Activated naive CD8-positive, alpha-beta T cell (primary cell): ENCODE data around the gene CD8A.

Experiments used
- H3K27ac Mint-ChIP-seq: one replicate; pipeline ENCODE4 v1.8.0; 2021; ENCODE audit warnings: mixed read lengths
- H3K27me3 Mint-ChIP-seq: one replicate; pipeline ENCODE4 v1.8.0; 2021; ENCODE audit warnings: mixed read lengths
- H3K36me3 Mint-ChIP-seq: one replicate; pipeline ENCODE4 v1.8.0; 2021; ENCODE audit warnings: mixed read lengths
- H3K4me1 Mint-ChIP-seq: one replicate; pipeline ENCODE4 v1.8.0; 2021; ENCODE audit warnings: low read depth, mixed read lengths
- H3K4me3 Mint-ChIP-seq: one replicate; pipeline ENCODE4 v1.8.0; 2021; ENCODE audit warnings: mild to moderate bottlenecking, mixed read lengths
- H3K9me3 Mint-ChIP-seq: one replicate; pipeline ENCODE4 v1.8.0; 2021; ENCODE audit warnings: low read depth, mixed read lengths

Gene CD8A

DNA sequence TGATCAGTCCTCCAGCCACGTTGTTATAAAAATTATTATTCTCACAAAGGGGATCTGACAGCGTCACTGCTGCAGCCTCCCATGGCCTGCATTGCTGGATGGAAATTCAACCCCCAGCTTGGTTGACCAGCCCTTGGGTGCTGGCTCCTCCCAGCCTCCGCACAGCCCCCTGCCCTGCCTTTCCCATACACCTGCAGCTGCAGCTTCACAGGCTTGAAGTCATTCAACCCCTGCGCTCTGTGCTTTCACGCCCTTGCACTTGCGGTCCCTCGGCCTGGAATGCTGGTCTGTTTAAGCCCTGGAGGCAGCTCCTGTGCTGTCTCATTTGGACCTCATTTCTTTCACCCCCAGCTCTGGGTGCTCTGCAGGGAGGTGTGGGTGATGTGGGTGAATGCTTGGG lies 860 bp upstream of the CD8A start:
- H3K36me3 Mint-ChIP-seq, result peaks cover 17% of the 10 kb centered on the region
- H3K9me3 Mint-ChIP-seq, result peaks cover 9% of the 10 kb centered on the region
- peak overlapping the region; percentile 97 for H3K4me3 Mint-ChIP-seq
- H3K27me3 Mint-ChIP-seq, result no peaks in the 10 kb centered on the region
- peaks cover 63% of the 10 kb centered on the region for H3K4me1 Mint-ChIP-seq
- H3K27ac Mint-ChIP-seq, result peak overlapping the region; percentile 99

DNA sequence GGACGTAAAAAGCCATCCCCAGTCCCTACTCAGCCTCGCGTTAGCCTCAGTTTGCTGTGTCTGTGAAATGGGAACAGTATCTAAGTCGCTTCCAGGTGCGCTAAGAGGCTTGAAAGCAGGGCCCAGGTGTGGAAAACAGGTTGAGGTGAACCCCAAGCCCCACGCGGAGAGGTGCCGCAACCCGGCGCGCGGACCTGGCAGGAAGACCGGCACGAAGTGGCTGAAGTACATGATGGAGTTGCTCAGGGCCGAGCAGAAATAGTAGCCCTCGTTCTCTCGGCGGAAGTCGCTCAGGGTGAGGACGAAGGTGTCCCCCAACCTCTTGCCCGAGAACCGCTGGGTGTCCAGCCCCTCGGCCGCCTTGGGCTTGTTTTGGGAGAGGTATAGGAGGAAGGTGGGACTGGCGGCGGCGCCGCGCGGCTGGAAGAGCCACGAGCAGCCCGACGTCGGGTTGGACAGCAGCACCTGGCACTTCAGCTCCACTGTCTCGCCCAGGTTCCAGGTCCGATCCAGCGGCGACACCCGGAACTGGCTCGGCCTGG lies 508 bp downstream of the CD8A start:
- no peaks in the 10 kb centered on the region for H3K27me3 Mint-ChIP-seq
- peaks cover 11% of the 10 kb centered on the region for H3K36me3 Mint-ChIP-seq
- H3K4me1 Mint-ChIP-seq, result peaks cover 69% of the 10 kb centered on the region
- peak overlapping the region; percentile 97 for H3K27ac Mint-ChIP-seq
- no peaks in the 10 kb centered on the region for H3K9me3 Mint-ChIP-seq
- peak overlapping the region; percentile 97 for H3K4me3 Mint-ChIP-seq

DNA sequence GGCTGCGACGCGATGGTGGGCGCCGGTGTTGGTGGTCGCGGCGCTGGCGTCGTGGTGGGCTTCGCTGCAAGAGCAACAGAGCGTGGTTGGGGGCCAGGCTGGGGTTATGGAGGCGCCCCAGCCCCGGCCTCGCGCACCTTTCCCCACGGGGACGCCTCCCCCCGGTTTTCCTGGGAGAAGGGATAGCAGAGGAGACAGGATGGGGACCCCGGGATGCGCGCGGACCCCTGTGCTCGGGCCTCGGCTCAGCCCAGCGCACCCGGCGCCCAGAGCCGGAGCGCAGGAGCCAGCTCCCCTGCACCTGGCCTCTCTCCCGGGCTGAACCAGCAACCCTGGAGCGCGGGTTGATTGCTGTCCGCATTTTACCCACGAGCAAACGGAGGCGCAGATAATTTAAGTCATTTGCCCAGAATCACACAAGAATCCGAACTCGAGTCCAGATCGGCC lies 1.0 kb downstream of the CD8A start:
- Mint-ChIP-seq H3K4me1 (peaks cover 69% of the 10 kb centered on the region), H3K36me3 (peaks cover 7% of the 10 kb centered on the region), H3K4me3 (peak overlapping the region; percentile 97), H3K27ac (peak overlapping the region; percentile 97), H3K27me3 (no peaks in the 10 kb centered on the region), H3K9me3 (no peaks in the 10 kb centered on the region)

DNA sequence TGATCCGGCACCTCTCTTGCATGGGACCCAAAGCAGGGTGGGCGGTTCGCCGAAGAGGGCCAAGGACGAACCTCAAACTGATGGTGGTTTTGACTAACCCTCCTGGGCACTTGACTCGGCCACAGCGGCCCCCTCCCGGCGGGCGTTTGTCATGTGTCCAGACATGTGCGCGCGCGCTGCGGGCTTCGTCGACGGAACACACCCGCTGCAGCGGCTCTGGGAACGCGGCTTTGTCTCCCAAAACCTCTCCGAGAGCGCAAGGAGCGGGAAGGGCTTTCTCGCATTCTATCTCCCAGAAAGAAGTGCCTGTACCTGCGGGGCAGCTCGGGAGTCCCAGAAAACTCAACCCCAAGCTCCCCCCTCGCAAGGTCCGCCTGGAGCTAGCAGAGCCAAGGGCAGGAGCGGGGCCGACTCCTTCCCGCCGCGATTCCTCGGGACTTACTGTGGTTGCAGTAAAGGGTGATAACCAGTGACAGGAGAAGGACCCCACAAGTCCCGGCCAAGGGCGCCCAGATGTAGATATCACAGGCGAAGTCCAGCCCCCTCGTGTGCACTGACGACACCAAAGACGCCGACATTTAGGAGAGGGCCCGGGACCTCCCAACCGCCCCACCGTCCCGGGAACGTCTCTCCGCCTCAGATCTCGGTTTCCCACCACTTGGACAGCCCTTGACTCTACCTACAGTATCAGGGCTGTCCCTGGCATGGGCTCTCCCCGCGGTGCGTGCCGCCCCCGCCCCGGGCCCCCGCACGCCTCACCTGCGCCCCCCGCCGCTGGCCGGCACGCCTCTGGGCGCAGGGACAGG lies 1.6 kb downstream of the CD8A start:
- no peaks in the 10 kb centered on the region for H3K27me3 Mint-ChIP-seq
- H3K27ac Mint-ChIP-seq, result peak overlapping the region; percentile 95
- peaks cover 69% of the 10 kb centered on the region for H3K4me1 Mint-ChIP-seq
- no peaks in the 10 kb centered on the region for H3K9me3 Mint-ChIP-seq
- peaks cover 10% of the 10 kb centered on the region for H3K36me3 Mint-ChIP-seq
- H3K4me3 Mint-ChIP-seq, result peak overlapping the region; percentile 97

DNA sequence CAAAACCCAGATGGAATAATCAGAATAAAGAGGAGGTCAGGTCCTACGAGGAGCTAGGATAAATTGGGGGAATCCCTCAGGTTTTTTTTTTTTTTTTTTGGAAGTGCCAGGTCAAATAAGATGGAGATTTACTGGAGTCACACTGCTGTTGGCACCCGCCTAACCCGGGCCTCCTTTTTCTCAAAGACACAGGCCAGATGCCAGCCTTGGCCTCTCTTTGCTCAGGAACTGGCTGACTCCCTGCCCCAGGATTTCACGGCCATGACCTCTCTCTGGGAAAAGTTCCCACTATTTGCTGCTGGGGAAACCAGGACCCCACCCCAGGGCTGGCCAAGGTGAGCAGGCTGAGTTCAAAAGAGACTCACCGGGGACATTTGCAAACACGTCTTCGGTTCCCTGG lies 2.5 kb downstream of the CD8A start:
- Mint-ChIP-seq H3K27ac (peak overlapping the region; percentile 95), H3K4me3 (peak overlapping the region; percentile 97), H3K36me3 (peaks cover 12% of the 10 kb centered on the region), H3K4me1 (peaks cover 69% of the 10 kb centered on the region), H3K27me3 (no peaks in the 10 kb centered on the region), H3K9me3 (no peaks in the 10 kb centered on the region)

DNA sequence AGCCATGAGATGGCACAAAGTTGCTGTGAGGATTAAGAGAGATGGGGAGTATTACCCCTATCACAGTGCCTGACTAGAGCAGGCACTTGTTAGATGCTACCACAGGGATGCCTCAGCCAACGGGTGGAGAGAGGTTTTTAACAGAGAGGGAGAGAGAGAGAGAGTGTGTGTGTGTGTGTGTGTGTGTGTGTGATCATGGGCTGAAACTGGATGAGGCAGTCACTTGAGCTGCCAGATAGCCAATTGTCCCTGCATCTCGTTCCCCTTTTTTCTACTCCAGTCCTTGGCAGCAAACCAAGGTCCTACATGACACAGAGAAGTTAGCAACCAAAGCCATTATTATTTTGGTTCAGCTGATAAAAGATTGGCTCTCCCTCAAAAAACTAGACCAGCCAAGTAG lies 3.0 kb downstream of the CD8A start:
- H3K4me3 Mint-ChIP-seq, result peak overlapping the region; percentile 97
- H3K4me1 Mint-ChIP-seq, result peaks cover 69% of the 10 kb centered on the region
- no peaks in the 10 kb centered on the region for H3K27me3 Mint-ChIP-seq
- no peaks in the 10 kb centered on the region for H3K9me3 Mint-ChIP-seq
- peaks cover 12% of the 10 kb centered on the region for H3K36me3 Mint-ChIP-seq
- peak overlapping the region; percentile 95 for H3K27ac Mint-ChIP-seq

DNA sequence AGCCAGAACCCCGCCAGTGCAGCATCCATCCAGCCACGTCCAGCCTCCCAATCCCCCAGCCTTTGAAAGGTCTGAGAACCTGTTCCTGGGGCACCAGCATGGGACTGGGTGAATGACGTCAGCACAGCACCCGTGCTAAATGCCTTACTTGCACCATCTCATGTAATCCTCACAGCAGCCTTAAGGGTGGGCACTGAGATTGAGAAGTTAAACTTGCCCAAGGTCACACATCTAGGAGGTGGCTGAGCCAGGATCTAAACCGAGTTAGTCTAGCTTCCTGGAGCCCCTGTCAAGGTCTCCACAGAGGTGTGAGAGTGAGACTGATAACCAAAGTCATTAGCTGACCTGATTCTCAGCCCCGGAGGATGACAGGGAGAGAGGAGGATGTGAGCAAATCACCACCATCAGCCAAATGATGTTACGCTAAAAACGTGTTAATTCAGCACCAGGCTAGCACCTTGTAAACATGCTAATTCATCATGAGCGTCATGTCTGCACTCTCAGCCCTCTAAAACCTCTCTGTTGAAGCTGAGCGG lies 4.6 kb downstream of the CD8A start:
- Mint-ChIP-seq H3K4me1 (peaks cover 70% of the 10 kb centered on the region), H3K9me3 (no peaks in the 10 kb centered on the region), H3K27ac (peak overlapping the region; percentile 95), H3K4me3 (peak overlapping the region; percentile 81), H3K36me3 (peaks cover 12% of the 10 kb centered on the region), H3K27me3 (no peaks in the 10 kb centered on the region)

DNA sequence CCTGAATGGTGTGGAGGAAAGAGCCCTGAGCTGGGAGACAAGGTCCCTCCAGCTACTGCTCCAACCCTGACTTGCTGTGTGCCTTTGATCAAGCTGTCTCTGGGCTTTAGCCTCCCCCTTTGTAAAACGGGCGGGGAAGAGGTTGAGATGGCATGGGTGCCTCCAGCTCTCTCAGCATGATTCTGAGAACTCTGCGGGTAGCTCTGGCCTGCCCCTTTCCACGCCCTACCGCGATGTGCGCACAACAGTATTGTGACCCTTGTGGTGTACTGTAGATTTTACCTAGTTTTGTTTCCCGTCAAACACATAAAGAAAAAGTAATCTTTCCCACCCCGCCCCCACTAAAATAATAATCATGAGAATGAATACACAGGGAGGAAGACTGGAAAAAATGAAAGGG lies 5.3 kb downstream of the CD8A start:
- Mint-ChIP-seq H3K9me3 (no peaks in the 10 kb centered on the region), H3K27me3 (no peaks in the 10 kb centered on the region), H3K36me3 (peaks cover 12% of the 10 kb centered on the region), H3K4me3 (peak overlapping the region; percentile 81), H3K4me1 (peaks cover 69% of the 10 kb centered on the region), H3K27ac (peak overlapping the region; percentile 95)

DNA sequence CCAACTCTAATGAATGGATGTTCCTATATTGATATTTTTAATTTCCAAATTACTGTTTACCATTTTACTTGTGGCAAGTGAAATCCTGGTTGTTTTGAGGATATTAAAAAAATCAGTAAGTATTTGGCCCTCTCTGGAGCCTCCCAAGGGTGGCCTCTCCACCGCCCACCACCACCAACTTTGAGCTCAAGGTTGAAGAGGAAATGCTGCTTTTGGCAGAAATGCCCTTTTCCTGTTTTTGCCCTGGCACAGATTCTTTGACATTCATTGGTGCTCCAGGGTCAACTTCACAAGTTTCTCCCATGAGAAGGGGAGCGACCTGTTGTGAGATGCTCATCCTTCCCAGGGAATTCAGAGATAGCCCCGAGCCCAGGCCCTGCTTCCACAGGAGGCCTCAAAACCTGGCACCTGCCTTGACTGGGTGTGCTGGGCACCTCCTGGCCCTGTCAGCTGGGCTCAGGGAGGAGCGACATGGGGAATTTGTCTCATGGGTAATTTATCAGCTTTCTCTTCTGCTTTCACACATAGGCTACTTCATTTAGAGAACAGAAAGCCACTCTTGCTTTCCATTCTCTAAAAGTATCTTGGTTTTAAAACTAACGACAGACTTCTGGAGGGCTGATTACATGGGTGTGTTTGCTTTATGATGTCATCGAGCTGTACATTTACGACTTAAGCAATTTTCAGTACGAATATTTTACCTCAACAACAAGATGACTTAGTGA lies 6.9 kb downstream of the CD8A start:
- Mint-ChIP-seq H3K36me3 (peaks cover 12% of the 10 kb centered on the region), H3K4me3 (peak overlapping the region; percentile 83), H3K27me3 (no peaks in the 10 kb centered on the region), H3K27ac (peak overlapping the region; percentile 95), H3K9me3 (no peaks in the 10 kb centered on the region), H3K4me1 (peaks cover 72% of the 10 kb centered on the region)

DNA sequence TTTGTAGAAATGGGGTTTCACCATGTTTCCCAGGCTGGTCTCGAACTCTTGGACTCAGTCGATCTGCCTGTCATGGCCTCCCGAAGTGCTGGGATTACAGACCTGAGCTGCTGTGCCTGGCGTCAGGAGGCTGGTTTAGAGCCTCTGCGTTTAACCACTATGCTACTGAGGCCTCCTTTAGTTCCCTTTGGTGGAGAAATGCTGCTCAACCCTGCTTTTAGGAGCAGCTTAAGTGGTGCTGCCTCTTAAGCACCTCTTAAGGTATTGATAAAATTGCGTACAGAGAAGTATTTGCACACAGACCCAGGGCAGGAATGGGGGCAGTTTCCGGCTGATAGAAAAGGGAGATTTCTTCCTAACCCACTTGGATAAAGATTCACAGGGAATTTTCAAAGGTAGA lies 8.0 kb downstream of the CD8A start:
- peaks cover 10% of the 10 kb centered on the region for H3K36me3 Mint-ChIP-seq
- peaks cover 65% of the 10 kb centered on the region for H3K4me1 Mint-ChIP-seq
- no peaks in the 10 kb centered on the region for H3K9me3 Mint-ChIP-seq
- no peaks in the 10 kb centered on the region for H3K27me3 Mint-ChIP-seq
- peak overlapping the region; percentile 95 for H3K27ac Mint-ChIP-seq
- no peak overlapping the region for H3K4me3 Mint-ChIP-seq

DNA sequence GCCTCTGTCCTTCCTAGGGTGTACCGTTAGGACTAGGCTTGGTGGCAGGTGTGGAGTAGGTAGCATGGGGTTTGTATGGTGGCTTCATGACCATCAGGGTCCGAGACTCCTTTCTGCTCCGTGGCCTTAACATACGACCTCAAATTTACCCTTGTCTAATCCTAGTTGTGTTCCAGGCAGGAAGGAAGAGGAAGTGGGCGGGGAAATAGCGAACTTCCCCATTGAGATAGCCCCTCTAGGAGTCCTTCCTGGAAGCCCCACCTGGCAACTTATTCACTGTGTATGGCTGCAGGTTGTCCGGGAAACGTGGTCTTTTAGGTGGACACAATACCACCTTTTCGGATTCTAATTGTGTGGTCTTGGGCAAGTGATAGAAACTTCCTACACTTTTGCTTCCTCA lies 9.3 kb downstream of the CD8A start:
- peaks cover 55% of the 10 kb centered on the region for H3K4me1 Mint-ChIP-seq
- H3K9me3 Mint-ChIP-seq, result no peaks in the 10 kb centered on the region
- H3K36me3 Mint-ChIP-seq, result peaks cover 7% of the 10 kb centered on the region
- H3K27ac Mint-ChIP-seq, result peak overlapping the region; percentile 74
- no peaks in the 10 kb centered on the region for H3K27me3 Mint-ChIP-seq
- H3K4me3 Mint-ChIP-seq, result no peak overlapping the region

DNA sequence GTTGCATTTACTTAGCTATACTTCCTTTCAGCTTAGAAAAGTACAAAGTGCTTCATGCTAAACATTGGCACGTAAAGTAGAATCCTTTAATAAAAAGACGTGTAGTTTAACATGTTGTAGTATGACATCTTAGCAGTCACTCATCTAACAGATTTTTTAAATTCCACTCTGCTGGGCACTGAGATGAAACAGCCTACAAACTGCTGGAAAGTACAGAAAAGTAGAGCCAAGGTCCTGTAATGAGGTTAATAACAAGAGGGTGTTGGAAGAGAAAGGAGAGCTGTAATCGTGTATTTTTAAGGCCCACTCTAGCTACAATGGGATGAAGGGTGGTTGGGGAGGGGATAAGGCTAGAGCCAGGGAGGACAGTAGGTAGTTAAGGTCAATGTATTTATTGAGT lies 10.7 kb downstream of the CD8A start:
- Mint-ChIP-seq H3K4me3 (no peak overlapping the region), H3K9me3 (no peaks in the 10 kb centered on the region), H3K27me3 (no peaks in the 10 kb centered on the region), H3K27ac (peak overlapping the region; percentile 9), H3K36me3 (peaks cover 5% of the 10 kb centered on the region), H3K4me1 (peaks cover 46% of the 10 kb centered on the region)

DNA sequence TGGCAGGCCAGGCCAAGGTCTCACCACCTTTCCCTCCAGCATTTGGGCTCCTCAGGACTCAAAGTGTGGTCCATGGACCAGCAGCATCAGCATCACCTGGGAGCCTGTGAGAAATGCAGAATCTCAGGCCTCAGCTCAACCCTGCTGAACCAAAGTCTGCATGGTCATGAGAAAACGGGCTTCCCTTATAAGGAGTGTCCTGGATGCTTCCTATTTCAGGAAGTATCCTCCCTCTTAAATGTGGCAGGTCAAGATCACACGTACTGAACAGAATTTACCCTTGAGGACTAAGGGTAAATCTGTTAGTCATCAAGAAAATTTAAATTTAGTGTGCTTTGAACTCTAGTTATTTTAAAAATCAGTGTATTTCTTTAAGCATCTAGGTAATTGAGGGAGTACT lies 11.8 kb downstream of the CD8A start:
- Mint-ChIP-seq H3K36me3 (peaks cover 4% of the 10 kb centered on the region), H3K4me3 (no peak overlapping the region), H3K4me1 (peaks cover 40% of the 10 kb centered on the region), H3K27me3 (no peaks in the 10 kb centered on the region), H3K9me3 (no peaks in the 10 kb centered on the region), H3K27ac (no peak overlapping the region)

DNA sequence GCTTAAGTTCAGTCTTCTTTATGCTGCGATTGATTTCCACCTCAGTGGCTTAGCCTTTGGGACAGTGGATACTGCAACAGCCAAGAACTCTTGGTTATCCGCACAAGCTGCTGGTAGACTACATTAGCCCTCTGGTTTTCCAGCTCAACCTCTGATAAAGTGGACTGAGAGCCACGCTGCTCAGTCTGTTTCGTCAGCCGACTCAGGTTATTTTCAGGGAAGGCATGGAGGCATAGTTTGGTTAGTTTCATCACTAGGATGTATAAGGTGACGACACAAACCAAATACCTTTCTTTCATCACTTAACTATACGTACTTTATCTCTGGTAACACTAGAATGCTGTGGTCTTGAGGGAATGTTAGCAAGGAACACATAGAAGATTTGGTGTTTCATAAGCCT lies 14.2 kb downstream of the CD8A start:
- peaks cover 8% of the 10 kb centered on the region for H3K36me3 Mint-ChIP-seq
- no peaks in the 10 kb centered on the region for H3K27me3 Mint-ChIP-seq
- no peak overlapping the region for H3K4me3 Mint-ChIP-seq
- no peaks in the 10 kb centered on the region for H3K9me3 Mint-ChIP-seq
- H3K27ac Mint-ChIP-seq, result peak overlapping the region; percentile 23
- peaks cover 19% of the 10 kb centered on the region for H3K4me1 Mint-ChIP-seq

DNA sequence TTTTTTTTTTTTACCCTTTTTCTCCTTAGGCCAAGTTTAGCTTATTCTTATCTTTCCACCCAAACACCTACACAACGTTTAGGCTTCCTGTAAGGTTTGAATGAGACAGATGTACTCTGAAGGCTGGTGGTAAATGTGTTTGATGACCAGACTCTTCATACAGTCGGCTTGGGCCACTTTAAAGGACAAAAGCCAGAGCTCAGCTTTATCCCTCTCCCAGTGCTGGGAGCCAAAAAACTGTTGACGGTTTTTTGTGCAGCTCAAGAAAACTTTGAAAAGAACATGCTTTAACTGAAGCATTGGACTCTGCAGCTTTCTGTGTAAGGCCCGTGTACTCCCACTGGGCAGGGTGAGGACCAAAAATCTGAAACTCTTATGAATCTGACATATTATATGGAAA lies 15.4 kb downstream of the CD8A start:
- Mint-ChIP-seq H3K27me3 (no peaks in the 10 kb centered on the region), H3K9me3 (no peaks in the 10 kb centered on the region), H3K4me3 (no peak overlapping the region), H3K36me3 (peaks cover 14% of the 10 kb centered on the region), H3K27ac (no peak overlapping the region), H3K4me1 (peaks cover 24% of the 10 kb centered on the region)
